Mesothelial cell of epicardium (in vitro differentiated cells): ENCODE data around the gene GAS2. TPM values are rescaled to one million over a fixed set of nuclear protein-coding genes. Genes with fewer than 3 reads are reported as not detected.

ENCODE experiments used
- DNase-seq, 2 experiments: peaks; one replicate each; pipeline ENCODE4 v3.0.0; 2021; ENCODE audit warnings: low spot score in 2 of 2; ENCODE audit not compliant: unreplicated experiment in 2 of 2
- H3K27ac Mint-ChIP-seq: 2 replicates; pipeline ENCODE4 v1.8.0; 2021; ENCODE audit warnings: mixed read lengths
- H3K27me3 Mint-ChIP-seq: 2 replicates; pipeline ENCODE4 v1.8.0; 2021; ENCODE audit warnings: low read depth, mixed read lengths
- H3K36me3 Mint-ChIP-seq: 2 replicates; pipeline ENCODE4 v1.8.0; 2021; ENCODE audit warnings: mixed read lengths
- H3K4me1 Mint-ChIP-seq: 2 replicates; pipeline ENCODE4 v1.8.0; 2021; ENCODE audit warnings: mixed read lengths
- H3K4me3 Mint-ChIP-seq: 2 replicates; pipeline ENCODE4 v1.8.0; 2021; ENCODE audit warnings: mild to moderate bottlenecking, moderate library complexity, mixed read lengths
- H3K9me3 Mint-ChIP-seq: 2 replicates; pipeline ENCODE4 v1.8.0; 2021; ENCODE audit warnings: mixed read lengths
- total RNA-seq: library from RNA; stranded (reverse); gene quantifications from 3 replicates; pipeline ENCODE4 v1.2.1, GENCODE V29; 2021
- TF ChIP-seq, protein P1 (sequence below): fragments of 200-600 bp; sonication (generic); IDR thresholded peaks from one replicate; pipeline ENCODE4 v1.5.0; 2021; ENCODE audit warnings: antibody characterized with exemption; ENCODE audit not compliant: unreplicated experiment

The GAS2 gene
- total RNA-seq, 1 donor from 2014 or later: 17.8 TPM

DNA sequence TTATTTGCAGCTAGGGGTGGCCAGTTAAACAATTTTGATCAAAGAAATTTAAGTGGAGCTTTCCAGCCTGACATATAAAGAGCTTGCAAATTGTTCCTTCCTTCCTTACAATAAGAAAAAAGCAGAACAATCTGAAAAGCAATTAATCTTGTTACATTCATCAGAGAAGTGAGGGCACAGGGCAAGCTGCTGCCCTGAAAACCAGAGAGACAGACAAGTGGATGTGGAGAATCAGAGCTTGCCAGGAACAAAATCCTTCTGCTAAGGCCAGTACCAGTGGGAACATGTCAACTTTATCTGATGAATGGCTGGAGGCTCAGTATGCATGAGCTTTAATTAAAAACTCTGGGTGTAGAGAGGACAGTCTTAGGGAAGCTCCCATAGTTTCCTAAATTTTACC is 185.1 kb downstream of the GAS2 start:
- H3K27me3 Mint-ChIP-seq: no peaks in the 10 kb centered on the region
- no peak overlapping the region for H3K27ac Mint-ChIP-seq
- peaks cover 27% of the 10 kb centered on the region for H3K9me3 Mint-ChIP-seq
- TF ChIP-seq, protein P1, sequence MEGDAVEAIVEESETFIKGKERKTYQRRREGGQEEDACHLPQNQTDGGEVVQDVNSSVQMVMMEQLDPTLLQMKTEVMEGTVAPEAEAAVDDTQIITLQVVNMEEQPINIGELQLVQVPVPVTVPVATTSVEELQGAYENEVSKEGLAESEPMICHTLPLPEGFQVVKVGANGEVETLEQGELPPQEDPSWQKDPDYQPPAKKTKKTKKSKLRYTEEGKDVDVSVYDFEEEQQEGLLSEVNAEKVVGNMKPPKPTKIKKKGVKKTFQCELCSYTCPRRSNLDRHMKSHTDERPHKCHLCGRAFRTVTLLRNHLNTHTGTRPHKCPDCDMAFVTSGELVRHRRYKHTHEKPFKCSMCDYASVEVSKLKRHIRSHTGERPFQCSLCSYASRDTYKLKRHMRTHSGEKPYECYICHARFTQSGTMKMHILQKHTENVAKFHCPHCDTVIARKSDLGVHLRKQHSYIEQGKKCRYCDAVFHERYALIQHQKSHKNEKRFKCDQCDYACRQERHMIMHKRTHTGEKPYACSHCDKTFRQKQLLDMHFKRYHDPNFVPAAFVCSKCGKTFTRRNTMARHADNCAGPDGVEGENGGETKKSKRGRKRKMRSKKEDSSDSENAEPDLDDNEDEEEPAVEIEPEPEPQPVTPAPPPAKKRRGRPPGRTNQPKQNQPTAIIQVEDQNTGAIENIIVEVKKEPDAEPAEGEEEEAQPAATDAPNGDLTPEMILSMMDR: no peak
- no peaks in the 10 kb centered on the region for H3K4me1 Mint-ChIP-seq
- H3K4me3 Mint-ChIP-seq: no peak overlapping the region
- H3K36me3 Mint-ChIP-seq: peaks cover 6% of the 10 kb centered on the region
- DNase-seq: no peak

DNA sequence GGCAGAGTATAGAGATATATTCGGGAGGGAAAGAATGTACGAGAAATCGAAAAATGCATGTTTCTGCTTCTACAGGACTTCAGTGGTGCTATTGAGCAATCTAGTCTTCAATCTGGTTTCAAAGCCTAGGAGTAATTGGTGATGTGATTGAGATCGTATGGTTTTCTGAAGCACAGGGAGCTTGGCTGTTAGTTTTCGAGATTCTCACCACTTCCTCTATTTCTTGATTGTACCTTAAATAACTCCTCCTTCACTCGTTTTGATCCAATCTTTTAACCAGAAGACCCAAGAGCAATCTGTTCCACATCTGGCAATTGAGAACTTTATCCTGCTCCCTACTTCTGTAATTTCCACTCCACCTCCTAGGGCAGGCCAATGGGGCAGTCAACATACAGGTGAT is 193.3 kb downstream of the GAS2 start:
- H3K4me1 Mint-ChIP-seq: no peaks in the 10 kb centered on the region
- H3K9me3 Mint-ChIP-seq: peaks cover 18% of the 10 kb centered on the region
- no peak for DNase-seq
- no peak overlapping the region for H3K4me3 Mint-ChIP-seq
- H3K27ac Mint-ChIP-seq: no peak overlapping the region
- H3K36me3 Mint-ChIP-seq: no peaks in the 10 kb centered on the region
- TF ChIP-seq, protein P1: no peak
- no peaks in the 10 kb centered on the region for H3K27me3 Mint-ChIP-seq

GRCh38 chr11:22860241-22860640 is 193.8 kb downstream of the GAS2 start, which contains the start of gene CCDC179:
Gene CCDC179 (minus strand): TSS chr11:22860474. CDS start chr11:22860421, 53 bp downstream.
- no peak for DNase-seq
- Mint-ChIP-seq H3K36me3 (no peaks in the 10 kb centered on the region), H3K4me3 (no peak within 1 kb of the TSS), H3K4me1 (no peaks in the 10 kb centered on the region), H3K9me3 (peaks cover 20% of the 10 kb centered on the region), H3K27me3 (no peaks in the 10 kb centered on the region), H3K27ac (no peak within 1 kb of the TSS)
- TF ChIP-seq, protein P1: no peak

Other genes starting within 250 kb of the GAS2 start
- gene FANCF, start 40.8 kb upstream of the GAS2 start, total RNA-seq: 17.4 to 18.2 TPM (median 17.4 TPM) in 3 replicates
- gene SVIP, start 163.2 kb downstream of the GAS2 start, total RNA-seq: 17.0 to 19.9 TPM (median 19.6 TPM) in 3 replicates
- not detected in 3 replicates for gene CCDC179, start 193.9 kb downstream of the GAS2 start, total RNA-seq